GM18909 (cell line): Measurements from ENCODE around the gene TFPI.

Source experiments
- ATAC-seq: cut with Tn5 transposase; IDR thresholded peaks from one replicate; pipeline ENCODE4 v1.9.1; 2021; ENCODE audit warnings: mild to moderate bottlenecking; ENCODE audit not compliant: unreplicated experiment, poor library complexity

TFPI gene

DNA sequence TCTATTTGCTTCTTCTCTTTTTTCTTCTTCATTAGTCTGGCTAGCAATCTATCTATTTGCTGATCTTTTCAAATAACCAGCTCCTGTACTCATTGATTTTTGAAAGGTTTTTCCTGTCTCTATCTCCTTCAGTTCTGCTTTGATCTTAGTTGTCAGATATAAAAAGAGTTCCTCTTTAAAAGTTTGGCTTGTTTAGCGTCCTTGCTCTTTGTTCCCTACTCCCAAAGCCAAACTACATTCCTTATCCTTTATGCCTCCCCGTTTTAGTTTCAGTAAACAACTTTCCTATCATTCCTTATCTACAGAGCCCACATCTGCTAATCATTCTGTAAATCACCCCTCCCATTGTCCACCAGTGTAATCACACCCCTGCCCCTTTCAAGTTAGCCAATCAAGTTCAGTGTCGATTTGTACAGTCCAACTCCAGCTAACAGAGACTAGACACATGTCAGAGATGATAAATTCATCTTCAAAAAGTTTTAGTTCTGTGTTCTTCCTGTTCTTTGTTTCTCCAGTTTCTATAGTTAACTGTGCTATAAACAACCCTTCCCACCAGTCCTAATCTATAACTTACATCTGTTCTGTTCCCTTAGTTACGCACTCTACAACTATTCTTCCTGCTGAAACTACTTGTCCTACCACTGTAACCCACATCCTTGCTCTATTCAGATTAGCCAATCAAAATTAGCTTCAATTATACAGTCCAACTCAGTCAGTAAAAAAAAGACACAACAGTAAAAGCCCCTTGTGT, 44.4 kb downstream of the TFPI start:
- ATAC-seq, result no peak

DNA sequence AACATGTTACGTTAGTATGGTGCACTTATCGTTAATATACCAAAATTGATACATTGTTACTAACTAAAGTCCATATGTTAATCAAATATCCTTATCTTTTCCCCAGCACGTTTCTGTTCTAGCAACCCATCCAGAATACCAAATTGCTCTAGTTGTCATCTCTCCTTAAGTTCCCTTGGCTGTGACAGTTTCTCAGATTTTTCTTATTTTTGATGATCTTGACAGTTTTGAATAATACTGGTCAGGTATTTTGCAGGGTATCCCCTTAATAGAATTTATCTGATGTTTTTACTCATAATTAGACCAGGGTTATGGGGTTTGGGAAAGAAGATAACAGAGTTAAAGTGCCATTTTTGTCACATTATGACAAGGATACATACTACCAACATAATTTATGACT, 47.8 kb downstream of the TFPI start:
- no peak for ATAC-seq

DNA sequence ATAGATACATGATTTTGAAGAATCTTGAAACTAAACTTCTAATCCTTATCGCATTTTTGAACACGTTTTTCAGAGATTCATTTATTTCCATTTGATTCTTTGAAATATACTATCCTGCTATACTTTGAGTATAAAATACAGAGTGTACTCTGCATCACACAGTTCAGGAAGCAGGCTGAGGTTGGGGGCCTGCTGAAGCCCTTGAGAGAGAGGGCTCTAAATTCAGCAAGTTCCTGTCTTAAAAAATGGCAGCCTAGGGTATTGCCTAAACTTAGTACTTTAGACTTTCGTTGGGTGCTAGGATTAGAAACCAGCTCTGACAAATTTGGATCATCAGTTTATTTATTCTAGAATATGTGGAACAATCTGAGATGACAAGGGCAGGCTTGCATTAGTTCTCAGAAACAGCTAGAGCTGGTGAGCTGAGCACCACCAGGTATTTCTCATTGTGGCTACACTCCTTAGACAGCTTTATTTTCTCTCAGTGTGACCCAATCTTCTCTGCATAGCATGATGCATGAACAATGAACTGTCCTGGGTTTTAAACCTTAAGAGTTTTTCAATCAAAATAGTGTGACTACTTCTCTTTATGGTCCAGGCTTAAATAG, 49.1 kb downstream of the TFPI start:
- no peak for ATAC-seq

DNA sequence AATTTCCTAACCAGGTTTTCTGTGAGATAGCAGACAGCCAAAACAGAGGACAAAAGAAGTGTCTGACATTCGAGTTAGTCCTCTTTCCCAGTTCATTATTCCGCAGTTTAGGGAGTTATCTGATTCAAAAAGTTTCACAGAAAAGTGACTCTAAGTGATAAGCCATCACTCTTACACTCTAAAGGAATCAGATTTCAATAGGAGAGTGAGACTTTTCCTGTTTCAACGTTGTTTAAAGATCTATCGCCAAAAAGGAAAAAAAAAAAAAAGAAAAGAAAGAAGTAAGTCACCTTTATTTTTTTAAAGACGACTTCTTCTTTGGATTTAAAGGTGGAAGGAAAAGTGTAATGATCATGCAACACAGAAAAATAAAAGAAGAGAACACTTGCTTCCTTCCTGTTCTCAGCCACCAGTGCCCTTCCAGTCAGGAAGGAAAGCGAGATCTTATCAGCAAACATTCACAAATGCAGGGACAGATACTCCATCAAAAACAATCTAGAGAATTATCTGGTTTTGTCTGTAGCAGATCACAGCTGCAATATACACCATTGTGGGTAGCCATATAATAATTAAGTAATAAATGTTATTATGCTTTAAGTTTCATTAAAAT, 49.8 kb downstream of the TFPI start:
- no peak for ATAC-seq

DNA sequence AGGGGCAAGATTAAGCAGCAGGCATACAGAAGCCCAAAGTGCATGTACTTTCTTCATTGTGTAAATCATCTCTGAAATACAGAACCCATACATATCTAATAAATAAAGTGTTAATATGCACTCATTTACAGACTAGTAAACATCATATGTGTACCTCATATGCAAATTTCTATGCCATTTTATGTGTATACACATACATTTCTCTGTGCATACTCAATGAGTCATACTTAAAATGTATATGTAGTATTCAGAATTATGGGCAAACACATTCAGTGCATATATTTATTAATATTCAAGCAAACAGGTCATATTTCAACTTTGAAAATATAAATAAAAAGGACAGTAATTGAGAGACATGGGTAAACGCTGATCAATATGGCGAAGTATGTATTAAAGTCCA, 50.5 kb downstream of the TFPI start:
- no peak for ATAC-seq

DNA sequence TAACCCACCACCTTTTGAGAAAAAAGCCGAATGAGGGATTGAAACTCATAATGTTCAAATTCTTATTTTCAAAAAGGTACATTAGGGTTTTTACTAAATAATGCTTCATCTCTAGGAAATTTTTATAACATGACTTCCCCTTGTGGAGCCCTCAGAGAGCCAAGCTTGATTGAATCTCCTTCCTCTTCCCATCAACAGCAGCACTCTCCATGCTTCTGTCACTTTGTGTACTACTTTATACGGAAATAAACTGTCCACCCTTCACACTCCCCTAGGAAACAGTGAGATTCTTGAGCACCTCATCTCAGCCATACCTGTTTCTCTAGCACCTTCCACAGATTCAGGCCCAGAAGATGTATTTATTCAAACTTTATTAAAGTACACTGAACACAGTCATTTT, 51.8 kb downstream of the TFPI start:
- no peak for ATAC-seq

DNA sequence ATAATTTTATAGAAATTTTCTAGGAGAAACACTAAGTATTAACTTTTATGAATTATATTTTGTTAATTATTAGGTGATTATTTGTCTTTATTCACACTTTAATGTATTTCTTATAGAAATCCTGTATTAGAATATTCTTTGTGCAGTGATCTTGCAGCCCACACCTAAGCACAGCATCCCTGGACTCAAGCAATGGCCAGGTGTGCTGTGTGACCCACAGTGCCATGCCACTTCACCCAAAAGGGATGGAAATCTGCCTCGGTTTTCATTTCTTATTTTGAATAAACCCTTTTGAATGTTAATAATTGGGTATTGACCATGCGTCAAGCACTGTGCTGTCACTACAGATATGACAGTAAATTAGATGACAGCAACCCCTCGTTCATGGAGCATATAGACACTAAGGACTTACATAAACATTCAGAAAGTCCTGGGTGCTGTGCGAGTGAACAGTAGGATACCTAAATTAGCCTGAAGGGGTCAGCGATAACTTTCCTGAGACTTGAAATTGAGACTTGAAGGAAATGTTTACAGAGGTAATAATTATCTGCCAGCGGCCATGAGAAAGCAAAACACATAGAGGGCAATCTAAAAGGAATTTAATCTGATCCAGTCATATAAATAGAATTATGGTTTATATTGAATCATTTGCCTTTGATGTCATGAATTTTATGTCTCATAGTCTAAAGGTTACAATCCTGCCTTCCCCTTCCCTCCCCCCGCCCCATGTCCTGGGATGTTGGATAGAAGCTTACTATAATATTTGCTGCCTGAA, 53.5 kb downstream of the TFPI start:
- ATAC-seq, result no peak

DNA sequence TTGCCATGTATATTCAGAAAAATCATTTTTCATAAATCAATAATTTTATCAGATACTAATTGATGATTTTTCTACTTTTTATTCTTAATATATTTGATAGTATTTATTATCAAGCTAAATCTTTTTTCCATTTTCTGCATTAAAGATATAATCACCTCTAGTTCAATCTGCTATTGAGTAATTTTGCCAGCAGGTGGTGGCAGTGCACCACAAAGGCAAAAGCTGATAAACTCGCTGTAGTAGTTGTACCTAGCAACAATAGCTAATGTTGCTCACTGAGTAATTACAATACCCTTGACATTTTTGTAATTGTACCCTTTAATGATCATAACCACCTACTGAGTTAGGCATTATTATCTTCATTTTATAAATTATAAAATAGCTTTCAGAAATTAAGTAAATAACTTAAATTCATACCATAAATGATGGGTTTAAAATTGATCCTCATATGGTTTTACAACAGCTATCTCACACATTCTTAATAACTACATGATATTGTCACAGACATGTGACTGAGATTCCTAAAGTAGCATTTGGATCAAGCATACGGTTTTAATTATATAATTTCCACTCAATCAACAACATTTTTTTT, 54.2 kb downstream of the TFPI start:
- peak; percentile 93 for ATAC-seq

DNA sequence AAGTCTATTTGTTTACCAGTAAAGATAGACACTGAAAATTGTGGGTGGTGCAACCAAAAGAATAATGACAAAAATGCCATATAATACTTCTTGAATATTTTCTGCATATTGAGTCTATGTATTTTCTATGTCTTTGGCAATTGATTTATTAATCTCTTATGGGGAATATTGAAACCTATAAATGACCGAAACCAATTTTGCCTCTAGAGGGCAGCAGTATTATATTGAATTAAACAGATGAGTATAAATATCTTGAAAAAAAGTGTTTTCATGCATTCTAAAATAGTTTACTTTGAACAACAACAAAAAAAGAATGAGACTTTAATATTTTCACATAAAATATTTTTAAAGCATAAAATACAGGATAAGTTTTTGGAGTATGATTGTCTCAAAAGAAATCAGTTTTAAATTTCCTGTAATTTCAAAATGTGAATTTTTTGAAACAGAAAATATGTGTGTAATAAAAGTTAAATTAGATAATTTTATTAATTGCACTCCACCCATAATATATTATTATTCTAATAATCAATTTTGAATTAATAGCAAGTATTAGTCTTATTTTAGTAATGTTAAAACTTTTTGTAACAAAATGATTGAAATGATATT, 56.3 kb downstream of the TFPI start:
- ATAC-seq, result no peak

DNA sequence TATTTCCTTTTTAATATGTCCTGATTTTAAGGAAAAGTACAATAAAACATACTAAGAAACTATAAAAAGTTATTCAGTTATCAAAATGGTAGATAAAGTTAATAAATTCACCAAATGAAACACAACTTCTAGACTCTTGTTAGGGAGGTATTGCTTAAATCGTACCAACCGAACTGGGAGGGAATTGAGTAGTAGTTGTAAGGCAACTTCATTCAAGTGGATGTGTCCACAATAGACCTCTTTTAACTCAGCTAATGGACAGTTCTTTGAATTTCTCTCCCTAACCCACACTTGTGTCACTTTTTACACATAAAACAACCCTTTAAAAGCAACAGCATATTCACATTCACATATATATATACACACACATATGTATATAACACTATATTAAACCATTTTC, 57.1 kb downstream of the TFPI start:
- ATAC-seq, result no peak

DNA sequence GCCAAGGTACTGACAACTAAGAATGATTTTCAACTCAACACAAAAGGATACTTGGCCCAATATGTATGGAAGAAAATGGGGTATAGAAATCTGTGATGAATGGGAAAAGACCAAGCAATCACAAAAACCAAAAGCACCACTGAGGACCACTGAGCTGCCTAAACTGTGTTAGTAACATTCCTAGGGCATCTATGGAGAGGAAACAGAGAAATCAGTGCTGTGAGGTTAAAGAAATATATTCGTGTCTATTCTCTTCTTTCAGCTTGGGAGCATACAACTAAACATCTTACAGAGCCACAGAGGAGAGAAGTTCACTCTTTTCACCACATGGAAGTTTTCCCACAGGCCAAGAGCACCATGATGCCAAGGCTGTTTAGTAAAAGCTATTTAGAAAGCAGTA, 58.9 kb downstream of the TFPI start:
- no peak for ATAC-seq

DNA sequence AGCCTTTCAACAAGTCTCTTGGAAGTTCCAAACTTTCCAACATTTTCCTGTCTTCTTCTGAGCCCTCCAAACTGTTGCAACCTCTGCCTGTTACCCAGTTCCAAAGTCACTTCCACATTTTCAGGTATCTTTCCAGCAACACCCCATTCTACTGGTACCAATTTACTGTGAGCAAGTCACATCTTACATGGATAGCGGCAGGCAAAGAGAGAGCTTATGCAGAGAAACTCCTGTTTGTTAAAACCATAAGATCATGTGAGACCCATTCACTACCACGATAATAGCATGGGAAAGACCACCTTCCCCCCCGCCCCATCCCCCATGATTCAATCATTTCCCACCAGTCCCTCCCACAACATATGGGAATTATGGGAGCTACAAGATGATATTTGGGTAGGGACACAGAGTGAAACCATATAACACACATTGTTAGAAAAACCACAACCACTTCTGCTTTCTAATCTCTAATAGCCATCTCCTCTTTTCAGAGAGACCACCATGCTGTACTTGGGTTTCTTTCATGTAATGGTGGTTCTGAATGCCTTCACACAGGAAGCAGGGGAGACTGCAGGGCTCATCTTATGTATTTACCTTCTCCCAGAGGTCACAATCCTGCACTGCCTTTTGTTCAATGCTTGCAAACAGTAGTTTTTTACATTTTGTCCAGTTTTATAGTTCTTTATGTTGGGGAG, 60.2 kb downstream of the TFPI start:
- ATAC-seq, result no peak

DNA sequence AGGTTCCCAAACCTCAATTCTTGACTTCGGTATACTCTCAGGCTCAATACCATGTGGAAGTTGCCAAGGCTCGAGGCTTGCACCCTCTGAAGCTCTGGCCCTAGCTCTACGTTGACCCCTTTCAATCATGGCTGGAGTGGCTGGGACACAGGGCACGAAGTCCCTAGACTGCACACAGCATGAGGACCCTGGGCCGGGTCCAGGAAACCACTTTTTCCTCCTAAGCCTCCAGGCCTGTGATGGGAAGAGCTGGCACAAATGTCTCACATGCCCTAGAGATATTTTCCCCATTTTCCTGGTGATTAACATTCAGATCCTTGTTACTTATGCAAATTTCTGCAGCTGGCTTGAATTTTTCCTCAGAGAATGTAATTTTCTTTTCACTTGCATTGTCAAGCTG, 61.1 kb downstream of the TFPI start:
- ATAC-seq, result no peak

DNA sequence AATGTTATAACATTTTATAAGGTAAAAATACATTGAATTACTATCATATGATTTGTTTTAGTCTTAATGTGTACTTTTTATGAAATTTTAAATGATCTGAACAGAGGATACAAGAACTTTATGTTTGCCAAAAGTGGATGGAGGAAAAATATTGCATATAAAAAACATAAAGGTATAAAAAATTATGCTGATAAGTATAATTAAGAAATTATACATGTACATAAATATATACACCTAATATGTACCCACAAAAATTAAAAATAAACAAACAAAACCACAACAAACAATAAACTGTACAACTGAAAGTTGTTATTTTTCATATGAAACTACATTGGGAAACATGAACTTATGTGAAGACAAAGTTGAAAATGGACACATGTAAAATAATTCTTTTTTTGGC, 68.0 kb downstream of the TFPI start:
- ATAC-seq, result no peak

DNA sequence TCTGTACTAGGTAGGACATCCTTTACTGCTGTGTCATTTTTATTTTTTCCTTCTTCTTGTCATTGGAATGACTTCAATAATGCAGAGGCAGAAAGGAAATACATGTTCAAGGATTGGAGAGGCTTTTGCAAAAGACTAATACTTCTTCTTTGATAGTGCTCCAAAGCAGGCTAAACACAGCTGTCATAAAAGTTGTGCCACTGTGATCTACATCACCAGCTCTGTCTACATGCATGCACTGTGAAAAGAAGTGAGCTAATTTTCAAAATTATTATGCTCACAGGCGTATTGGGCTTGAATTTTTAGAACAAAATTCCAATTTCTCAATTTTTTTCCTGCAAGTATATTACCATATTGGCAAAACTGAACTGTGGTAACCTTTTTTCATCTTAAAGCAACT, 68.7 kb downstream of the TFPI start:
- ATAC-seq, result no peak

DNA sequence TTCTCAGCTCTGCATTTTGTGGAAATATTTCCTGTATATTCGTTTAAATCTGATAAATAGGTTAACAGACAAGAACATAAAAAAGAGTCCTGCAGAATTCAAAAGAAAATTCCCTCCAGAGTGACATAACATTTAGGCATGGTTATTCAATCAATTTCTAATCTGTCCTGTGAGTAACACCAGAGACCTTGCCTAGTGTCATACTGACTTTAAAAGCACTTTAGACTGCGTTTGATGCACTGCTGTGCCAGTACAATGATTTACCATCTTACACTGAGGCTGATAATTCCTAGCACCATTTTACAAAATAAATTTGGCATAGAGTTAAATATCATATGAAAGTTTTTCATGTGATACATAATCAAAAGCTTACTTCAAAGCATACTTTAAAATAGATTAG, 70.7 kb downstream of the TFPI start:
- no peak for ATAC-seq

DNA sequence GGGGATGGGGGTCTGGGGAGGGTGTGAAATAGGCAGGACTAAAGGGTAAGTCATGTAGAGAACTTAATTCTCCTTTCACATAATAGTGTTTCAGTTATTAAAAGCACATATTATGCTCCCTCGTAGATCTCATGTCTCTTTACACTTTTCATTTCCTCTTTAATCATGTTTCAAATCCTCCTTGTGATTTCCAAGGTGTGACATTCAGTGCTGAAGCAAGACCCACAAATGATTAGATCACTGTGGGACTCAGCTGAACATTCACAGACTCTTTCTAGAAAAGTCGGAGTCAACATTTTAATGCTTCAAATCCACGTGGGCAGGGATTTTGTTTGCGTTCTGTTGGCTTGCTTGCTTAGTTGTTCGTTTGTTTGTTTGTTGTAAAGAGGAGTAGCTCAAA, 71.4 kb downstream of the TFPI start:
- no peak for ATAC-seq

DNA sequence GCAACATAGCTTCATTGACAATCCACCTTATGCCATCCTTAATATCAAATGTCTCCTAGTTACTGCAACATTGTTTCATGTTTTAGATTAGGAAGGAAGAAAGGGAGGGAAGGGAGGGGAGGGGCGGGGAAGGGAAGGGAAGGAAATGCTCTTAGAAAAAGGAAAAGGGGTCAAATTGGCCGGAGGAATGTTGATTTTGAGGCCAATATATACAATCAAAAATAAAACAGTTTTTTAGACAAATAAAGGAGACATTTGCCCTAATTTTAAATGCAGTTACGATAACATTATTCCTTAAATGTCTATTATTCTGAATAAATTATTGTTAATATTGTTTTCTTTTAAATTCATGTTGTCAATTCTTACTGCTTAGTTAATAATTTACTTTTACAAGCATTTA, 72.7 kb downstream of the TFPI start:
- no peak for ATAC-seq

DNA sequence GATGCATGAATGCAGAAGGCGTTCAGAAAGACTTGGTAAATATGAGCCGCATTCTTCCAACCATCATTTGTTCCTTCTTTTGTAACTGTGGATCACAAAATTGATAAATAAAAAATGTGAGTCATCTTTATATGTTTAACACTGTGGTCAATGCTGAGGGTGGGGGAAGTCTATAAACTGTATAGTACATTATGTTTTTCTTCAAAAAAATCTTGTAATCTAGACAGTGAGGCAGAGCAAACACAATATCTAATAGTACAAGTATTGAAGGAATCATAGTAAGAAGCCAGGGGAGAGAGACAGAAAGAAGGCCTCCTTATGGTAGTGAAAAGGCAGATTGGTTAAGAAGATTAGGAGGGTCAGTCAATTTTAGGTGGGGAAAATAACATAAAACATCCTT, 75.5 kb downstream of the TFPI start:
- ATAC-seq, result no peak

DNA sequence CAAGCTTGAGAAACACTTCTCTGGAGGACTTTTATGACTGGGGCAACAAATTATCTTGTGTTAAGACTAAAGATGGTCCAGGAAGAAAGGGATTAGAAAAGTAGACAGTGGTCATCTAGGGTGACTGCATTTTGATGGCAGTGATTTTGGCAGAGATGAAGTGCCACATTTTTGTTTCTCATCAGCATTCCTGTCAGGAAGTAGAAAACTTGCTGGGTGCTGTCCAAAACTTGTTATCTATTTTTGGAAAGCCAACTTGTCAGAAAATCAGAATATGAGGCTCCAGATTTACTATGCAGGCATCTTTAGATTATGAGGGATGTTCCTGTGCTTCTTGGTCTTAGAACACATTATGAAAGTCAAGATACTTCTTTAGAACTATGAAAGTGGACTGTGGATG, 77.2 kb downstream of the TFPI start:
- no peak for ATAC-seq
